Eye (tissue), 1 donor: ENCODE measurements around the gene NBL1.
A peak's percentile ranks its signal among the peaks of the same experiment; 100 is the strongest.

Experiments used
- DNase-seq: peaks from one replicate; pipeline ENCODE4 v3.0.0-alpha.2; 2015

The NBL1 gene, protein sequence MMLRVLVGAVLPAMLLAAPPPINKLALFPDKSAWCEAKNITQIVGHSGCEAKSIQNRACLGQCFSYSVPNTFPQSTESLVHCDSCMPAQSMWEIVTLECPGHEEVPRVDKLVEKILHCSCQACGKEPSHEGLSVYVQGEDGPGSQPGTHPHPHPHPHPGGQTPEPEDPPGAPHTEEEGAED

DNA sequence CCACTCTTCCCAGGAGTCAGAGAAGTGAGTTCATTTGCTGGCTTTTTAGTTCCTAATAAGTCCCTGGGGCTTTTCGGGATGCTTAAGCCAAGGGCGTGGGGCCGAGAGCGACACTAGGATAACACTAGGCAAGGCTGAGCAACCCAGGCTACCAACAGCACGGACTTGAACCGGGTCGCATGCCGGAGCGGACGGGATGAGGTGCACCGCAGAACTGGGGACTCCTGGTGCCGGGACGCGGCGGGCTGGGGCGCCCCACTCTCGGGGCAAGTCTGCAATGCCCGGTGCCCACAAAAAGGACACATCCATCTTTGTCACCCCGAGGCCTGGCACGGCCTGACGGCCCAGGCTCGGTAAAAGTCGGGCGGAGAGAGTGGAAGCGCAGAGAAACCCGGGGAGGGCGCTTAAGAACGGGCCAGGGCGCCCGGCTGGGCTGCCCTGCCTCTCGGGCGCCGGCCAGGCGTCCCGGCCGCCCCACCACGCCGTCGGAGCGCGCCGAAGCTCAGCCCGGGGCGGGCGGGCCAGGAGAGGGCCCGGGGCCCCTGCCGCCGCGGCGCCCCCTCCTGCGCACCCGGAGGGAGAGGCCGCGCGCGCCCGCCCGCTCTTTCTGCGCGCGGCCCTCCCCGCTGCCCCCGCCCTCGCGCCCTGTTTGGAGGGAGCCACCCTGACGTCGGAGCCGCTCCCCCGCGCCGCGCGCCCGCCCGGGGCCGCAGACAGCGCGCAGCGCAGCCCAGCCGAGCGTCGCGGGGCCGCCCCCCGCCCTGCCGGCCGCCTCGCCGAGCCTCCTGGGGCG, at the start of gene NBL1:
Gene NBL1 (plus strand): TSS at position 710 of the 793 bp plus-strand sequence. CDS start 10,720 bp downstream, outside the sequence.
- DNase-seq, result peak; percentile 76

DNA sequence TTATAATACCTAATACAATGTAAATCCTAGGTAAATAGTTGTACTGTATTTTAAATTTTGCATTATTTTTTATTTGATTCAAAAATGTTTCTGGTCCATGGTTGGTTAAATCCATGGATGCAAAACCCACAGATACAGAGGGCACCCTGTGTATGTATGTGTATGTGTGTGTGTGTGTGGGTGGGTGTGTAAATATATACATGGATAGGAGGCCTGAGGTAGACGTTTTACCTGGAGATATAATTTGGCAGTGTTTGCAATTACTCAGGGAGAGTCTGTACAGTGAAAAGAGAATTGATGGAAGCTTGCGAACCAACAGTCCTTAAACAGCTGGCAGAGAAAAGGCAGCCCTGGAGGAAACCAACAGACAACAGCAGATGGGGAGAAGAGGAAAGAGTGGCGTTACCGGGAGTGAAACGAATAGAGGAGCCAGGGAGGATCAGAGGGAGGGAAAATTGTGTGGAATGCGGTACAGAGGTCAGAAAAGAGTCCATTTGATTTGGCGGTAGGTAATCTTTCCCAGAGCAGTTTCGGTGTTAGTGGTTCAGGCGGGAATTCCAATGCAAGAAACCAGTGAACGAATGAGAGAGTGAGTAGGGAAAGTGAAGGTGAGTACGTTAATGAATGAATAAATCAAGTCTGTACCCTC, 47.9 kb upstream of the NBL1 start:
- no peak for DNase-seq

DNA sequence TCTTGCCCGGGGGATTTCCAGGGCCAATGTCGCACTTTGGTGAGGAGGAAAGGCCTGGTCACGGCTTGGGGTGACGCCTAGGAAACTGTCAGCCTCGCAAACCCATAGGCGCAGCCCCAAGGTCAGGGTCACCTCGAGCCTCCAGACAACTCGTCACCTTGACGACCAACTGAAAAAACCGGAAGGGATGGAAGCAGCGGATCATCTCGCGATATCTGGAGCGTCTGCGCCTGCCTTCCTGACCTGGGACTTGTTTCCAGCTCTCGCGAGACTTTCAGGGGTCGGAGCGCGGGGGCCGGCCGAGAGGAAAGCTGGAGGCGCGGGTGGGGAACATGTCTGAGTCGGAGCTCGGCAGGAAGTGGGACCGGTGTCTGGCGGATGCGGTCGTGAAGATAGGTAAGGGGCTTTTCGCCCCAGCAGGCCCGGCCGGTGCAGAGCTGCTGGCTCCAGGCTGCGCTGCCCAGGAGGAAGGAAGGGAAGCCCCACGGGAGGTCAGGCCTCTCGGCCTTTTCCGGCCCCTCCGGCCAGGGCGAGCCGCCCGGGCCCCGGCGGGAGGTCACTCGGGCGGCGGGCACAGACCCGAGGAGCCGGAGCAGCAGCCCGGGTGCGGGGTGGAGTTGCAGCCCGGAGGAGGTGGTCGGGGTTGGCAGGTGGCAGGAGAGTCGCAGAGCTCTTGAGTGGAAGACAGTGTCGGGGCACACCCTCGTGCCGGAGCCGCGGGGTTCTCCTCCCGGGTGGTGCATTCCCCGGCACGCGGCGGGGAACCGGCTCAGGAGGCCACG, 47.2 kb upstream of the NBL1 start:
- DNase-seq, result peak; percentile 99

DNA sequence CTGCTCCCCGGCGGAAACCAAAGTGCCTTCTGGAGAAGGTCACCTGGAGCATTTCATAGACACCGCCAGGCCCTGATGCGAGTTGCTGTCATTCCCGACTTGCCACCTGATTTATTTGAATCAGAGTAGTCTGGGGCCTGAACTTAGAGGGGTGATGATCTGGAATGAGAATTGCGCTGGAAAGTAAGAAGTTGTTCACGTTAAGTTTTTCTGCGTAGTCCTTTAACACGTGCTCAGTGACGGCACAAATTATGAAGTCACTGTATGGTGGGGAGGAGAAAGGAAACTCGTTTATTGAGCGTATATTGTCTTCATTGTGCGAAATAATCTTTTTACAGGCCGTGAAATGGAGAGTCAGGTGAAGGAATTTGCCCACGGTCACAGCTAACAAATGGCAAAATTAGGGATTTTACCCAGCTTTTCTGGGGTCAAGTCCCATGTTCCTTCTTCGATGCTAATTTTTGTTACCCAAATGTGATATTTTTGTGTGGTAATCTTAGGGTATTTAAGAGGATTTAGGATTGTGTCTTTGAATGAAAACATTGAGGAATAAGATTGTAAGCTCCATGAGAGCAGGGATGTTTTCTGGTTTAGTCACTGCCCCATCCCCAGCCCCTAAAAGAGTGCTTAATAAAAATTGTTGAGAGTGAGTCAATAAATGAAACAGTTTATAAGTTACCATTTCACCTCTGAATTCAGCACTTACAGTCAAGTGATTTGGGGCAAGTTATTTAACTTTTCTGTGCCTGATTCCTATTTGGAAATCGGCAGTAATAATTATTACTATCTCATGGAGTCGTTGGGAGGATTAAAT, 46.4 kb upstream of the NBL1 start:
- peak; percentile 75 for DNase-seq

DNA sequence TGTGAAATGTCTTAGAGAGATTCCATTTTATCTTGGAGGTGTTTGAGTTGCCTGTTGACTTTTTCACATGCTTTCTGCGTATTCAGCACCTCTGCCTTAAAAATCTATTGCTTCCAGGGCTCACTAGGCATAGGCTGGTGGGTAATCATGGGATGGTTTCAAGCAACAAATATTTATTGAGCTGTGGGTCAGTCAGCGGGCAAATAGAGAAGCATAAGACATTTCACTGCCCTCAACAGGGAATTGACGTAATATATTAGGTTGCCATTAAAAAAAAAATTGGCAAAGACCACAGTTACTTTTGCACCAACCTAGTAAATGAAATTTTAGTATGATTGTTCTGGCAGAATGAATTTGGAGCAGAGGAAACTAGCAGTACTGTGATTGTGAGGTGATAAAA, 44.3 kb upstream of the NBL1 start:
- DNase-seq, result no peak

DNA sequence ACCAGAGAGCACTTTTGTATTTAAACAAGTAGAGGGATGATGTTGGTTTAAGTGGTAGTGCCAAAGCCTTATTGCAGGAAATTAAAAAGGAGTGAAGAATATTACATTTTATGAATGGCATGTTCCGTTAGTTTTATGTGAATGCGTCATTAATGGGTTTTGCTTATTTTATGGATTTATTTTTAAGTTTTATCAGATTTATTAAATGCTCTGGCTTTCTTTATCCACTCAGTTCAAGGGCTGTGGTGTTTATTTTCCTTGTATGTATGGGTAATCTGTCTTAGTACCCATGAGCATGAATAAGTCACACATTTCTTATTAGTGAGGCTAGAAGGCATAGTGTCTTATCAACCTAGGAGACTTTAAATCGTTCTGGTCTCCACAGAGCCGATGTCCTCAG, 41.6 kb upstream of the NBL1 start:
- DNase-seq, result no peak

DNA sequence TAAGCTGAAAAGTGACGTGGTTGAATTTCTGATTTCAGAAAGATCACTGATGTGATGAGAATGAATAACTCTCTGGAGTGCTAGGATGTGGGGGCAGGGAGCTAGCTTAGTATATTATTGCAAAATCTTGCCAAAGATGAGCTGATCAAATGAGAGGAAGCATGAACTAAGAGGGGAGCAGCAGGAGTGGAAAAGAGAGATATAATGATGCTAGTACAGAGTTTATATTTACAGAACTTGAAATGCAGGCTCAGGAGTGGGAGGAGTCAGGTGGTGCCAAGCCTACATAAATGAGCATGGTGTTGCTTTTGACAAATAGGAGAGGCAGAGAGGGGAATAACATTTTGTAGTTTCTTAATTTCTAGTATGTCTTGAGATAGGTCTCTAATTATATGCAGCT, 38.1 kb upstream of the NBL1 start:
- DNase-seq, result no peak

DNA sequence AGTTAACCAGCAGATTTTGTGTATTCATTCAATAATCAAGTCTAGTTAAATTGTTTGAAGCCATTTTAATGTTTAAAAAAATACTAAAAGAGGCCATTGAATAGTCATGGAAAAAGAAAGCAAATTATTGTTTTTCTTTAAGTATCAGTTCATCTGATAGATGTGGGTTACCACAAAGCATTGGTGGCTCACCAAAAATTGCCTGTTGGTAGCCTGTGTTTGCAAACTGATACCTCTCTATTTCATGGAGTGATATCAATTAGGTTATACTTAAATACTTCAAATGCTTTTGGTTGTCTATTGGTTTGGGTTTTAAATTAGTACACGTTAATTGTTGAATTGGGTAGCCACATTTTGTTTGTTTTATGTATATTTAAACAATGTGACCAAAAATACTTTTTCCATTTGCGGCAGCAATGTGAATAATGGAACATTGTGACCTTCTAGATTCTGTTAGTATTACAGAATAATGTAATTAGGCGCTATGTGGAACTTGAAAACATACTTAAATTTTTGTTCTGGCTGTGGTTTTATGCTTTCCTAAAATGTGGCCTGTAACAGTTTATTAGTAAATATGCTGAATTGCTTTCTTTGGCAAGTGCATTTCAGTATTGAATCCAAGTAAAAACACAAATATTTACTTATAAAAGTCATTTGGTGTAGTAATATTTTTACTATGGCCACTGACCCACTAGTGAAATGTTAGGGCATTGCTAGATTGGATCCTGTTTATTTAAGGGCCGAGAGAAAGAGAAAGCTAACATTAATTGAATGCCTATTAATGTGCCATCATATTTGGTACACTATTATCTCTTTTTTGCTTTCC, 37.1 kb upstream of the NBL1 start:
- DNase-seq, result no peak

DNA sequence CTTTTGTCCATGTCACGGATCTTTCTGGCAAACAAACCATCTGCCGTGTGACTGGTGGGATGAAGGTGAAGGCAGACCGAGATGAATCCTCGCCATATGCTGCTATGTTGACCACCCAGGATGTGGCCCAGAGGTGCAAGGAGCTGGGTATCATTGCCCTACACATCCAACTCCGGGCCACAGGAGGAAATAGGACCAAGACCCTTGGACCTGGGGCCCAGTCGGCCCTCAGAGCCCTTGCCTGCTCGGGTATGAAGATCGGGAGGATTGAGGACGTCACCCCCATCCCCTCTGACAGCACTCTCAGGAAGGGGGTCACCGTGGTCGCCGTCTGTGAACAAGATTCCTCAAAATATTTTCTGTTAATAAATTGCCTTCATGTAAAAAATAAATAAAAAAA, 35.9 kb upstream of the NBL1 start:
- no peak for DNase-seq

DNA sequence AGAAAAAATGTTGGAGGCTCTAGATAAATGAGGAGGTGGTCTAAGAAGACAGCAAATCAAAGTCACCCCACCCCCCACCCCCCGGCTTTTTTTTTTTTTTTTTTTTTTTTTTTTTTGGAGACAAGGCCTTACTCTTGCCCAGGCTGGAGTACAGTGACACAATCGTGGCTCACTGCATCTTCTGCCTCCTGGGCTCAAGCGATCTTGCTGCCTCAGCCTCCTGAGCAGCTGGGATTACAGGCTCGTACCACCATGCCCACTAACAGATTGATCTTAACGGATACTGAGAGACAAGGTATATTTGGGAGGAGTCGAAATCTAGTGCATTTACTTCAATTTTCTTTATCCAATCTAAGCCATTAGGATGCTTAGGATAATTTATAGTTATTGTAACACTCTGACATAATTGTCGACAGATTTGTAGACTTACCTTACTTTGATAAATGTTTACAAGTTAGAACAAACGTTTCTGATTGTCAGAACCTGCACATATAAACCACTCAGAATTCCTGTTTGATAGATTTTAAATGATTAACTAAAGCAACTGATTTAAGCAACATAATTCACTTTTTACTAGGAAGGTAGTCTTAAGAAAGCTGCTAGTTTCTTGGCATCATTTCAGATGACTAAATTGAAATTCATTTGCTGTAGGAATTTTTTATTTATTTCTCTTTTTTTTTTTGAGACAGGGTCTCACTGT, 33.7 kb upstream of the NBL1 start:
- no peak for DNase-seq

DNA sequence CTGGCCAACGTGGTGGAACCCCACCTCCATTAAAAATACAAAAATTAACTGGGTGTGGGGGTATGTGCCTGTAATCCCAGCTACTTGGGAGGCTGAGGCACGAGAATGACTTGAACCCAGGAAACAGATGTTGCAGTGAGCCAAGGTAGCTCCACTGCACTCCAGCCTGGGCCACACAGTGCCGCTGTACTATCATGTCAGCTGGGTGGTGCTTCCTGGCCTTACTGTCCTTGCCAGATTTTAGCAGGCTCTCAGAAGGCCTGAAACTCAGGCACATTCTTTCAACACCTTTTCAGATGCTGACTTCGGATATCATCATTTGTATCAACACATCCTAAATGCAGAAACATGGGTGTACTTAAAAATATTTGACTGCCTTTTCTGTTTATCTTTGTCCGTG, 31.6 kb upstream of the NBL1 start:
- no peak for DNase-seq

DNA sequence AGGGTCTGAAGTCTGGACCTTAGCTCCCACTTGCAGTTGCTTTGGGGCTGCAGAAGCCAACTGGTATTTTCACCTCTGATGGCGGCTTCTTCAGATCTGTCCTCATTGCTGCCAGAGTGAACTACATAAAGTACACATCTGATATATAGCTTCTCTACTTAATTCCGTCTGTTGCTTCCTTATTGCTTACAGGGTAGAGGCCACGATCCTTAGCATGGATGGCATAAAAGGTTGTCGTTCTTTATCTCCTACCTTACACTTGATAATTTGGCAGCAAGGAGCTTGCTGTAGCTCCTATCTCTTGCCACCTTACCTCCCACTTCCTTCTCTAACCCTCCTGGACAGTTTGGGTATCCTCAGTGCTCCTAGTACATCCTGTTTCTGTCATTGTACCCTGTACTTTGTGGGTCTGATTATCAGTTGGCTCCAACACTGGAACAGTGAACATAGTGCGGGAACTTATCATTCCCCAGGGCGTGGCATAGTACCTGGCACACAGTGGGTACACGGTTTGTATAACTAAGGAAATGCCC, 30.9 kb upstream of the NBL1 start:
- DNase-seq, result no peak

DNA sequence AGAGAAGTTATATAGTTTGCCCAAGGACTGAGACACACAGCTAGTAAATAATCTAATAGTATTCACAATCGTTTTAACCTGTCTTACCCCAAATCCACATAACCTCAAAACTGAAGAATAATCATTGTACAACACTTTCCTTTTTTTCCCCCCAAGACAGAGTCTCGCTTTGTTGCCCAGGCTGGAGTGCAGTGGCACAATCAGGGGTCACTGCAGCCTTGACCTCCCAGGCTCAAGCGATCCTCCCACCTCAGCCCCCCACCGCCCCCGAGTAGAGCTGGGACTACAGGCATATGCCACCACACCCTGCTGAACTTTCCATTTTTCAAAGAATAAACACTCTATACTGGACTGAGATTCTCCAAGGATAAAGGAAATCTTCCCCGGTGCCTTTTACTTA, 28.7 kb upstream of the NBL1 start:
- no peak for DNase-seq

DNA sequence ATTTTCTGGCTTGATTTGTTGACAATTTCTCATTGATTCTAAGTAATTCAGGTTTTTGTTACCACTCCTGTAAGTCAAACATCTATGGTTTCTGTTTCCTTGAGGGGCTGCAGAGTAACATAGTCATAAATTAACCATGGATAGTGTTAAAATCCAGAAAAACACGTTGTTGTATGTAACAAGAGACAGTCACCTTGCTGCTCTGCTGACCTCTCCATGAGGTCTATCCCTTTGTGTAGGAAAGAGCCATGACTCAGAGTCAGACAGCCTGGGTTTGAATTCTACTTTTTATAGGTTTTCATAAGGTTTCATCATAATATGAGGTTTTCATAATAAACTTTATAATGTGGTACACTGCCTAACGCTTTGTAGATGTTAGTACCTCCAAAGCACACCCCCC, 27.6 kb upstream of the NBL1 start:
- DNase-seq, result no peak

DNA sequence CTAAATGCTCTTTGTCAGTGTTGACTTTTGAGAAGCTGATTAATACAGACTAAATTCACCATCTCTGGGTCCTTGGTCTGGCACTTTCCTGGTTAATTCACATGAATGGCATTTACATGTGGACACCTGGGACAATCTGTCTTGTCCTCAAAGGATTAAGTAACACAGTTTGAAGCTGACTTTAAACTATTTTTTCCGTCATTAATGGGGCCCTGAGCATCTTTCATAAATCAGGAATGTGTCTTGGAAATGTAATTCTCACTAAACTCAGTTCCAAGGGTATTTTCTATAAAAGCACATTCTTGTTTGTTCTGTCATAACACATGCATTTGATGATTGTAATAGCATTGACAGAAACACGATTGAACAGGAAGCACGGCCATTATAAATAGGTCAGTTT, 26.7 kb upstream of the NBL1 start:
- DNase-seq, result no peak

DNA sequence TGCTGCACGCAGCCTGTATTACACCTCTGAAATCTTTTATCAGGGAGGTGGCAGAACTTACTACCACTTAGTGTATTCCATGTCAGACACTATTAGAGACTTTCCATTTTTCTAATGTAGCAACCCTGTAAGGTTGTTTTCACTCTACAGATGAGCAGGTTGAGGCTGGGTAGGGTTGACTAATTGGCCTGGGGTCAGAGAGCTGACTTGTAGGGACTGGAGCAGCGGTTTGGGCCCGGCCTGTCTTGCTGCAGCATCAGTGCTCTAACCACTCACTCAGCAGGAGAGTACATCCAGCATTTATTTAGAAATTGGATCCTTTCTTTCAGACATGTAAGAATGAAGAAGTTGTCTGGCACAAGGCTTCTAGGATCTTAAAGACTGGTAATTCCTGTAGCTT, 25.7 kb upstream of the NBL1 start:
- no peak for DNase-seq

DNA sequence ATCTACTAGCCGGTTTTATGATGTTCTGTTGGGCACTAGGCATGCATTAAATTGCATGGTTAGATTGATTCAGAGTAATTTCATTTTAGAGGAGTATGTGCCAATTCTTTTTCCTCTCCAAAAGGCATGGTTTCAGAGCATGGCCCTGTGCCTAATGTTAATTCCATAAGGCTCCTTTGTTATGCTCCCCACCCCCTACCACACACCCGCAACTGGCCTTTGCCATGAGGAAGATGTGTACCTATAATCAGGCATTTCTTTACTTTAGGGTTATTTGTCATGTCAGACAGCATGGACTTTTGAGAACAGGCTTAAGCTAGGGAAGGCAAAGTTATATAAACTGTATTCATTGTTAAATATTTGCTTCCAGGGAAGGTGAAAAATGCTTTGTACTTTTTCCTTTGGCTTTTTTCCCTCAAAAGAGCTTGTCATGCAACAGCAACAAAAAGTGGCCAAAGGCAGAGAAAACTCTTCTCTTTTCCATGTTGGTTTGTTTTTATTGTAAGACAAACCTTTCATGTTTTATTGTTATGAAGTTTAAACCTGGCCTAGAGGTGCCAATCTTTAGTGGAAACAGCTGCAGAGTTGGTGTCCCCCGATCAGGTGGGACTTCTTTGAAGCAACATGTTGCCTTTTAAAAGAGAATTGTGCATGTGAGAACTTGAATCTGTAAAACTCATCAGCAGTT, 24.3 kb upstream of the NBL1 start:
- no peak for DNase-seq

DNA sequence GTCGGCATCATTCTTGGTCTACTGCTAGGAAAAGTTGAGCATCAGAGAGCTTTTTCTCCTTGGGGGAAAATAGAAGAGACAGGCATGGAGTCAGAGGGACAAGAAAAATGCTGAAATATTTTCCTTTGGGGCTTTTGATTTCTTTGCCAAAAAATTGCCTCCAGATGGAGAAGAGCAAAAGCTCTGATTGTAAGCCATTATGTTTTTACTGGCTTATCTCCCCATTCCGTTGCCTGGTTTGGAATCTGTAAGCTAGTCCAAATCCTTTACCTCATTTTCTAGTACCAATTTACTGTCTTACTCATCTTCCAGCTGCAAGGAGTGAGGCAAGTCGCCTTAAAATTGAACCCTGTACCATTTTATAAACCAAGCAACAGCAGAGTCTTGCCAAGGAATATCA, 23.3 kb upstream of the NBL1 start:
- no peak for DNase-seq

DNA sequence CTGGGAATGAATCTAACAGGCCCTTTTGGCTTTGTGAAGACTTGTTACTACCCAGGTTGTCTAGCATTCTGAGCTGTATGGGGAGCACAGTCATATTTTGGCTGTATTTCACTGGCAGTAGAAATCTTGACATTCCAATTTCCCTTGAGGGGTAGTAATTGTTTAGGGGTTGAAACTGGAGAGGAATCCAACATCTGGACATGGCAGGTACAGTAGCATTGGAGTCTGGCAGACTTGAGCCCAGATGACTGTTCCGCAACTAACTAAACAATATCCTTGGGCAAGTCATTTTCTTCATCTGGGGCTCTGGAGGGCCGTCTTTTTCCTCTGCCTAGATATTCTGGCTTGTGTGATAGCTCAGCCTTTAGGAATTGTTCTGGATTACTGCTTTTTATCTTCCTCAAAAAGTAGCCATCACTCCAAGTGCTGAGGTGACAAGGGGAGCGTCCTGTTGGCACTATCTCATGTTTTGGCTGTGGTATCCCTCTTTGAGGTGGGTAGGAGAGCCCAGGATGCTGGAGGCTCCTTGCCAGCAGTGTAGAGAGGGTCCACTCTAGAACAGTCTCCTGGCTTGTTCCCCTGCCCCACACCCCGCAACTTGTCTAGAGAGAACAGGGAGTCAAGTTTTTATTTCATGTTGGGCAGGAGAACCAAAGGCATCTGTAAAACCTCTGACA, 22.7 kb upstream of the NBL1 start:
- DNase-seq, result no peak

DNA sequence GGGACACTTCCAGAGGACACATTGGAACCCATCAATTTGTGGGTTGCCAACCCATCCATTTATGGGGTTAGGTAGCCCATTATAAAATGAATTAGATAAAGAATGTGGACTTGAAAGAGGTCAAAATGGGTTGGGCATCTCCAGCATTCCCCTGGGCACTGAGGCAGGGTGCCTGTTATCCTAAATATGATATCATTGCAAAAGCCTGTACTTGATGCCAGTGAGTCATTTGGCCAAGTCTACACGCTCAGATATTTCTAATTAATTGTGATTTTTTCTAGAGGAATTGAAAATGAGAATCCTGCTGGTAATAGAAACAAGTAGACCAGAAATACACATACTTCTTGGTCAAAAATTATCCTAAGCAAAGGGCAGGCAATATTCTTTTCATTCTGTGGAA, 21.9 kb upstream of the NBL1 start:
- no peak for DNase-seq
